ENCODE results near the gene GANAB.

GRCh38 chr11:62645671-62645945, 805 bp downstream of the GANAB start:
- TF ChIP-seq CTCF (IDR thresholded peaks at IDR 0.05) (no peak), POLR2A (IDR thresholded peaks at IDR 0.05) (no peak)

Data from testis (tissue), 2 donors.